HT1080 (cell line): ENCODE measurements around the gene MTHFD1L. TPM values are rescaled to one million over a fixed set of nuclear protein-coding genes. Genes with fewer than 3 reads are reported as not detected.

Source experiments
- DNase-seq: peaks from one replicate; pipeline ENCODE4 v3.0.0-alpha.2; 2015; ENCODE audit warnings: low read depth
- total RNA-seq: library from RNA; depleted of rRNA; stranded (reverse); fragments of >200 nt; shearing (Covaris generic); gene quantifications from 2 replicates; pipeline ENCODE4 v1.2.3, GENCODE V29; 2014

MTHFD1L gene
- total RNA-seq, 1 experiment from 2014 or later = 65.7 TPM

DNA sequence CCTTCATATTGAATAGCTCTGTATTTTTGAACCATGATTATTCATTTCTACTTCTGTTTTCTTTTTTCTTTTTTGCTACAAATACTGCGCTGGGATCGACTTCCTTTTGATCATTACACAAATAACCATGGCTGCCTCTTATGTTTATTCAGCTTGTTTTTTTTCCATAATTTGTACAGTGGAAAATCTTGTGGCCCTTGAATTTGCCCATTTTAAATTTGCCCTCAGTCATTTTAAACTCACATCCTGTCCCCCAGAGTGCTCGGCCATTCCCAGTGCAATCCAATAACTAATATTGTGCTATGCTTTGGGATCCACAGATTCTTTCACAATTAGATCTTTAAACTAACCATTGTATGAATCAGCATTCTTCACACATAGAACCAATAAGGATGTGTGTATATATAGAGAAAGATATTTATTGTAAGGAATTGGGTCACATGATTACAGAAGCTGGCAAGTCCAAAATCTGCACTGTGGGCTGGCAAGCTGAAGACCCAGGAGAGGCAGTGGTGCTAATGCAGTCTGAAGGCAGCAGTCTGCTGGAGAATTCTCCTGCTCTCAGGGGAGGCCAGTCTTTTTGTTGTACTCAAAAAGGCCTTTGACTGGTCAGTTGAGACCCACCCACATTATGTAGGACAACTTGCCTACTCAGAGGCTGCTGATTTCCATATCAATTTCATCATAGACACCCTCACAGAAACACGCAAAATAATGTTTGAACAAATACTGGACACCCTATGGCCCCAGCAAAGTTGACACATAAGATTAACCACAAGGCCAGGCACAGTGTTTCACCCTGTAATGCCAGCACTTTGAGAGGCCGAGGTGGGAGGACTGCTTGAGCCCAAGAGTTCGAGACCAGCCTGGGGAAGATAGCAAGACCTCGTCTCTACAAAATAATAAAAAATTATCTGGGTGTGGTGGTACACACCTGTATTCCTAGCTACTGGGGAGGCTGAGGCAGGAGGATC, 147.1 kb downstream of the MTHFD1L start:
- no peak for DNase-seq

DNA sequence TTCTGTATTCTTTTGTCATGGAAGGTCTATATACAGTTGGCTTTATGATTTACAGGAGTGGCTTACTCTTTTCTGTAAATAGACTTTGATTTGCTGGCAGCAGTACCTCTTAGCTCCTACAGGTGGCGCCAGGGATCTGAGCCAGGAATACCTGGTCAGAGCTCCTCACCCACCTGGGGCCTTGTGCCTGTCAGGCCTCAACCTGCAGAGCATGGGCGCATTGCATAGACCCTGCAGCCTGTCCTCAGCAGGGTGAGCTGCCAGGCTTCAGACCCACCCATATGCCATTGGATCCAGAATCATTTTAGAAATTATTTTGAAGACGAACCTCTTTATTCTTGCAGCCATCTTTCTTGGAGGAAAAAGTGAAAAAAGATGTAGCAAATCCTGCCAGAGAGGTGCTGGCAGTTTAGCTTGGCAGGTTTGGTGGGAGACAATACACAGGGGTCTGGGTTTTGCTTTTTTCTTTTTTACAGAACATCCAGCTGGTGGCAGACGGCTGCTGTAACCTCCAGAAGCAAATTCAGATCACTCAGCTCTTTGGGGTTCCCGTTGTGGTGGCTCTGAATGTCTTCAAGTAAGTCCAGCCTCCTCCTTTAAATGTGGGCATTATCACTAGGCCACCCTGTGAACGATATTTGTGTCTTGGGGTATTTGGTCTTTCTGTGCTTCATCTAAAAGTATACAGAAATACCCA, 149.1 kb downstream of the MTHFD1L start:
- DNase-seq = peak; percentile 66

DNA sequence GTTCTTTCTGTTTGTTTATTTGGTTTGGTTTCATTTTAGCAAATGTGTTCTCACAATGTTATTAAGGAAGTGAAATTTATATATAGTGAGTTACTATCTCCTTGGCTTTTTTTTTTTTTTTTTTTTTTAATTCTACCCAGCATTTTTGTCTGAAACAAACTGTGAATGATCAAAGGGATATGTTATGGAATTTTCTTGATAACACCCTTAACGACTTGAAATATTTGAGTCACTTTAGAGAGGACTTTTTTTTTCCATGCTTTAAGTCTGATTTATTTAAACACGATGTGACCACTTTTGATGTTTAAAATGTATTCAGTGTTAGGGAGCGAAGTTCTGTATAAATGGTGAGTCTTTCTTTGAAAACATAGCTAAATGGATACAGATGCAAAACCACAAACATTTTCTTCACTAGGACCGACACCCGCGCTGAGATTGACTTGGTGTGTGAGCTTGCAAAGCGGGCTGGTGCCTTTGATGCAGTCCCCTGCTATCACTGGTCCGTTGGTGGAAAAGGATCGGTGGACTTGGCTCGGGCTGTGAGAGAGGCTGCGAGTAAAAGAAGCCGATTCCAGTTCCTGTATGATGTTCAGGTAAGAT, 149.7 kb downstream of the MTHFD1L start:
- DNase-seq = no peak

- DNase-seq = no peak
These were observed 150.6 kb downstream of the MTHFD1L start for GRCh38 chr6:151016107-151016506.

DNA sequence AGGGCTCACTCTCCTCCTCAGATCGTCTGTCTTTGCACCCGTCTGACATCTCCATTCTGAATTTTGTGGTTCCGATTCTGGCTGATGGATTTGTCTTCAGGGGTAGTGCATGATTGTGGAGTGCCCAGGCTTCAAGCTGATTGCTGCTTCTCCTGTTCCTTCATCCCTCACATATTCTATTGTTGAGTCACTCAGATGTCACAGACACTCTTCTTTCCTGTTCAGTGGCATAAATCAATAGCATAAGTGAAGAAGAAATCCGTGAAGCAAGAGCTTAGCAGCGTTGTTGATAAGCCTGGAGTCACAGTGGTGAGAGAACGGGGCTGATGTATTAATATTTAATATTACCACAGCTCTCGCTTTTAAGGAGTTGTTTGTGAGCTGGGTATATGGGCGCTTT, 152.5 kb downstream of the MTHFD1L start:
- DNase-seq = peak; percentile 23

DNA sequence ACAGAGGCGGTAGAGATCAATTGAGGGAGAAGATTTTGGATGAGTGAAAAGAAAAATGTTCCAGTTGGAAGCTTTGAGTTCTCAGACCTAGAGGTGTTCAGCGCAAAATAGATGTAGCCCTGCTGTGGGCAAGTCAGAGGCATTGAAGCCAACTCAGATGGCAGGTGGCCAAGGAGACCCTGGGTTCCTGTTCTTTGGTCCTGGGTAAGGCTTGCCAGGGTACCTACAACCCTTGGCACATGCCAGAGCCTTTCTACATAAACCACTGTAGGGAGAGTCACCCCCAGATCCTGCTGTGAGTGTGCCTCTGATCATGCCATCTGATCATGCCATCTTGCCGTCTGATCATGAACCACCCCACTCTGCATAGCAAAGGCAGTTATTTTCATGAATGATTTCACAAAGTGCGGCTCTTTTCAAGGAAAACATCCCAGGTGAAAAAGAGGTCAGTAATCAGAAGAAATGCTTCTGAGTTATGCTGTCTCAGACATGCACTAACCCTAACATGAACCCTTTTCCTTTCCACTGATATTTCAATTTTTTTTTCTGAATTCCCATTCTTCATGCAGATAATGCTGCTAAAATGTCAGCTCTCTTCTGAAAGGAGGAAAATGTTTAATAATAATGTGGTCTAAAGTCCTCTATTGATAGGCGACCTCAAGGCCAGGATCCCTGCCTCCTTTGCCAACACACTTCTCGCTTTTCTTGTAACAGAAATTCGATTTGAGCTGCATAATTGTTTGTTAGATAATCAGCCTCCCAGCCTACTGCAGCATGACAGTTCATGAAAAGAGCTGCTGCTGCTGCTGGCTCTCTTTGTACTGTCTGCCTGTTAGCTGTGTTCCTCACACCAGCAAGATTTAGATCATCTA, 153.6 kb downstream of the MTHFD1L start:
- no peak for DNase-seq

DNA sequence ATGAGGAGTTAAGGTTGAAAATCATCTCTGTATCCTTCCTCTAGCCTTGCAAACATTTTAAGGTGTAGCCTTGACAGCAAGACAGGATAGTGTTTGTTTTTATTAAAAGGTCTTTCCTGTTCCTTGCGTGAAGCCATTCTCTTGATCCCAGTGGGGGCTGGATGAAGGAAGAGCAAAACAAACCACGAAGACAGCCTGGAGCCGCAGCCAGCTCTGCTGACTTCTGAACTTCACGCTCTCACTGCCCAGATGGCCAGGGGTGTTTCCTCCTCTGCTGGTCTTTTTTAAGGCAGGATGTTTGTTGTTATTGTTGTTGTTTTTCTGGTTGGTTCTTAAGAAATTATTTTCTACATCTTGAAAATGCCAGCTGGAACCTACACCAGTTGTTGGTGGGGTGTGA, 156.4 kb downstream of the MTHFD1L start:
- DNase-seq = no peak

DNA sequence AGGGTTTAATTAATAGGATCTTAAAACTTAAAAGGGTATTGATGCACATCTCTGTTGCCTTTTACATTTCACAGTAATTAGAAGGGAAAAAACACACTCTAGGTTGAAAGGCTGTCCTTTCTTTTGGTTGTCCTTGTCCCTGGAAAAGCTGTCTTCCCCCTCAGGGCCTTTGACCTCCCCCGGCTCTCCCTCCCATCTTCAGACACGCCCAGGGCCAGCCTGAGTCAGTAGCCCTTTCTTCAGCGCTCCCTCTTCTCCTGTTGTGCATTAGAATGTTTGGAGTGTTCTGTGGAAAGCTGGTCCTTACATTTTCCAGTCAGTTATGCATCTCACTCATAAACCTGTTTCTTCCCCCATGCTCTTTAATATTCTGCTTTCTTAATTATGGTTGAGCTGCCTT, 157.0 kb downstream of the MTHFD1L start:
- DNase-seq = no peak

GRCh38 chr6:151023342-151023741, 157.8 kb downstream of the MTHFD1L start:
- DNase-seq = no peak

- no peak for DNase-seq
These were observed 159.1 kb downstream of the MTHFD1L start for GRCh38 chr6:151024597-151024996.

DNA sequence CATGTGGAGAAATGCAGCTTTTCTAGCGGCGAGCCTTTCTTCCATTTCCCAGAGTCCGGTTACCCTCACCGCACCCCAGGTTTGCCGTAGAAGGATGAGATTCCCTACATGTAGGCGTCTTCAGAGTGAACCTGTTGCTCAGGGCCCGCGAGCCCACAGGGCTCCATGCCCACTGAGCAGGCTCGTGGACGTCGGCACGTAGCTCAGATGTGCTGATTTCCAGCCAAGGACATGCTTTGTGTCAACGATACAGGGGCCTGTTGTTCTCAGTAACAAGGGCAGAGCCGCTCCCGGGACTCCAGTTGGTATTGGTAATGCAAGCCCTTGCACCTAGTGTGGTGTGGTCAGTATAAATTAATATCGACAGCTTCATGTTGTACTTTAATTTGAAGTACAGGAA, 159.6 kb downstream of the MTHFD1L start:
- DNase-seq = no peak

GRCh38 chr6:151026041-151026663, 160.7 kb downstream of the MTHFD1L start:
- no peak for DNase-seq

GRCh38 chr6:151027295-151027747, 161.8 kb downstream of the MTHFD1L start:
- no peak for DNase-seq

DNA sequence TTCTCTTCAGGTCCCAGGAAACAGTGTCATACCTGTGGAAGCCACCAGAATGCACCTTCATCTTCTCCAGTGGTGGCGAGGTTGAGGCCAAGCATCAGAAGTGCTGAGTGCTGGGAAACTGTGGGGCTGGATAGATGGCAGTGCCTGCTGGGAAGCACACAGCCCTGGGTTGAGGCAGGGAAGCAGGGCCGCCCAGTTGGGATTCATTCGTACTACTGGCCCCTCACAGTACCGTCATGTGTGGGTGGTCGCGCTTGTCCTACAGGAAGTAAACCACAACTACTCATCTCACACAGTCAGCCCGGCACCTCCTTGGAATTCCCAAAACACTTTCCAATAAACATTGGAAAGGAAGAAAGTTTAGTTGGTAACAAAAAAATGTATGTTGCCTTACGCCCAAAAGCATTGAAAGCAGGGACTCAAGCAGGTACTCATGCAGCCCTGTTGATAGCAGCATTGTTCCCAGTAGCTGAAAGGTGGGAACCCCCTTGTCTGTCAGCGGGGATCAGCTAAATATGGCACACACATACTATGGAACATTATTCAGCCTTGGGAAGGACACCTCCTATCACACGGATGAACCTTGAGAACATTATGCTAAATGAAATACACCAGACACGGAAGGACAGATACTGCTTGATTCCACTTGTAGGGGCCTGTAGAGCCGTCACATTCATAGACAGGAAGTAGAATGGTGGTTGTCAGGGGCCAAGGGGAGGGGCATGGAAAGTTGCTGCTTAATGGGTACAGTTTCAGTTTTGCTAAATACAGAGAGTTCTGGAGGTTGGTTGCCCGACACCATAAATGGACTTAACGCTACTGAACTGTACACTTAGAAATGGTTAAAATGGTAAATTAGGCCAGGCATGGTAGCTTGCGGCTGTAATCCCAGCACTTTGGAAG, 162.7 kb downstream of the MTHFD1L start:
- no peak for DNase-seq

DNA sequence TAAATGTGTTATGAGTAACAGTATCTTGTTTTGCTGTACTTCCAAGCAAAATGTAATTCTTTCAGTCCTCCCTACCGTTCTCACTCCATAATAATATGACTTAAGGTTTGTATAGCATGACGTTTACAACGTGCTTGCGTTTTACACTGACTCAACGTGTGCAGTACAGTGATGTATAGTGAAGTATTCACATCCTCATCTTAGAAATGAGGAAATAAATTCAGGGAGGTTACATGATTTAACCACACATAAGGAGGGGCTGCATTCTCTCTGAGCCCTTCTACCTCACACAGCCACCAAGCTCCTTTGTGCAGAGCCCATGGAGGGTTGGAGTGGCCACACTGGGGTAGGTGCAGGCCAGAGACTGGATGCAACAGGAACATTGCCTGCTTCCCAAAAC, 164.5 kb downstream of the MTHFD1L start:
- no peak for DNase-seq

GRCh38 chr6:151032034-151032433, 166.5 kb downstream of the MTHFD1L start:
- no peak for DNase-seq

DNA sequence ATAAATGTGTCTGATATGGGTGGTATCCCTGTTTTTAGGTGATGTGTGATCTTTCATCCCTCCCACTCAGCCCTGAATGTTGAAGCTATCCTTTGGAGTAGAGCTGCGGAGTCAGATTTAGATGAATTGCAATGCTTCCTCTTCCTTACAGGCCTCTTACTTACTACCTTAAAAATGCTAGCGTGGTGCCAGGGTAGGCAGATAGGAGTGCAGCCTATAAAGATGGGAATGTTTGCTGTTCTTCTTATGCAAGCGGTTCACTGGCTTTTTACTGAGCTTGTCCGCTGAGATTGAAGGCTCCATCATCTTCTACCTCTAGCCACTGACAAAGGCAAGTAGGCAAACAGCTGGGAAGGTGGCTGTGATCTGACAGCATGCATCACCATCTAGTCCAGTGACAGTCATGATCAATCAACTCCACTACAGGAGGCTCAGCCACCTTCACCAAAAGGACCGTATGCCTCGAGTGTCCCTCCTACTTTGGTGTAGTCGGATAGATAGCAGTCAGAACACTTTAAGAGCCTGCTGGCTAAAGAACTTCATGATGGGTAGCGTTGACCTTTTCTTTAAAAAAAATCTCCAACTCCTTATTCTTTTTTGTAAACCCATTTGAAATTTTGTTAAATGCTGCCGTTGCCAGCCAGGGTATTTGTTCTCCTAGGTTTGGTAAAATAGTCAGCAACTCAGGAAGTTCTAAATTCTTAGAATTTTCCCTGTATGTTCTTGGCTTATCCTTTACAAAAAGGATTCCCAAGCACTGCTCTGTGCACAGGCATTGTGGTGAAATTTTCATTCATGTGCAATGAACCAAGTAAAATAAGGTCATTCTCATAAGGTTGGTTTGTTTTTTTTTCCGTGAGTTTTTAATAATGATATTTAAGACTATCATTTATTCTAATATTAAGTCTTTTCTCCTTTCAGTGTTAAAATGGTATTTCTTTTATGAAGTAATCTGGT, 169.6 kb downstream of the MTHFD1L start:
- DNase-seq = no peak

DNA sequence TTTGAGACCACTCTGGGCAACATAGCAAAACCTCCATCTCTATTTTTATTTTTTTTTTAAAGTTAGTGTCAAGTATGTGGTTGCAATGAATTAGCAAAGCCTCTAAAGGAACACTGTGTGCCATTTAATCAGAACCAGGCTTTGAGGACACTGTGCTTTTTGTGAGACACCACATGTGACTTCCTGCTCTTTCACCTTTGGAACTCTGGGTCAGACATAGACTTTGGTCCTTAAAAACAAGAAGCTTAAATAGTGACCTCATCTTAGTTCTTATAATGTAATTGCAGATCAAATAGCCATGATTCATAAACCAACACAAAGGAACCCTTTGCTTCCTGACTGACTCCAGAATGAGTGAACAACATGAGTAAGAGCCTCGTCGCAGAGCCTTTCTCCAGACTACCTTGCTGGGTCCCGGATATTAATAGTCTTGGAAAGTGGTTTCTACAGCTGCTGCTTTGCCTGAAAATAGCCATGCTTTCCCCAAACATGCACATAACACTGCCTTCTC, 170.8 kb downstream of the MTHFD1L start:
- DNase-seq = peak; percentile 98
